Panc1 (cell line): ENCODE results near the gene PARP2. TPM values are rescaled to one million over a fixed set of nuclear protein-coding genes. Genes with fewer than 3 reads are reported as not detected.

Source experiments
- ATAC-seq: fragments of 200-7000 bp; cut with Tn5 transposase; 2 replicates; pipeline ENCODE4 v1.9.1; 2020; ENCODE audit warnings: mild to moderate bottlenecking, moderate library complexity
- BruUV-seq: library from RNA; stranded (reverse); fragments of 400-500 nt; replicated peaks from 2 replicates; lab custom pipeline; 2021; lab: Mats Ljungman, UMichigan
- CTCF ChIA-PET: fragments of 300-600 bp; sonication (Branson Sonifier 250); formaldehyde crosslinking; loops from one replicate; lab custom pipeline; 2022; ENCODE audit warnings: antibody characterized with exemption; lab: Charles Lee
- POLR2A ChIA-PET: fragments of 300-600 bp; sonication (Branson Sonifier 250); formaldehyde crosslinking; loops from one replicate; lab custom pipeline; 2022; ENCODE audit warnings: antibody characterized with exemption; lab: Charles Lee
- DNase-seq: peaks from one replicate; pipeline ENCODE4 v3.0.0-alpha.2; 2010; ENCODE audit warnings: low read depth, low spot score
- H3K27ac ChIP-seq: 2 replicates; pipeline ENCODE4 v1.5.1; 2011; ENCODE audit warnings: mild to moderate bottlenecking, low read length, inconsistent platforms
- H3K27me3 ChIP-seq: fragments of 200-500 bp; sonication (Bioruptor generic); 2 replicates; pipeline ENCODE4 v1.6.0; 2014; ENCODE audit warnings: low read length, inconsistent platforms; ENCODE audit not compliant: control insufficient read depth, insufficient read depth
- H3K36me3 ChIP-seq: fragments of 200-500 bp; sonication (Bioruptor generic); 2 replicates; pipeline ENCODE4 v1.5.1; 2014; ENCODE audit warnings: inconsistent platforms, mild to moderate bottlenecking, low read length, moderate library complexity; ENCODE audit not compliant: control insufficient read depth, insufficient read depth
- H3K4me1 ChIP-seq: 2 replicates; pipeline ENCODE4 v1.5.1; 2011; ENCODE audit warnings: inconsistent platforms, mild to moderate bottlenecking, low read length, moderate library complexity; ENCODE audit not compliant: control insufficient read depth, insufficient read depth
- H3K4me3 ChIP-seq, 2 experiments: 2 replicates each; pipeline ENCODE4 v1.5.1; 2011 to 2012; ENCODE audit warnings: low read depth in 2 of 2, low read length in 2 of 2, mild to moderate bottlenecking in 2 of 2, inconsistent platforms in 1 of 2, moderate library complexity in 1 of 2
- H3K9me3 ChIP-seq: fragments of 200-500 bp; sonication (Bioruptor generic); 2 replicates; pipeline ENCODE4 v1.5.1; 2014; ENCODE audit warnings: low read depth, mild to moderate bottlenecking, inconsistent platforms, low read length, moderate library complexity; ENCODE audit not compliant: control insufficient read depth, insufficient read depth
- POLR2AphosphoS5 ChIP-seq: IDR thresholded peaks from 2 replicates; pipeline ENCODE4 v1.6.1; 2012; ENCODE audit warnings: mild to moderate bottlenecking, low read depth, low read length, moderate library complexity
- REST ChIP-seq, 2 experiments: IDR thresholded peaks; 2 replicates each; pipeline ENCODE4 v1.6.1; 2011 to 2012; ENCODE audit warnings: low read depth in 2 of 2, control low read depth in 1 of 2, low read length in 1 of 2, mild to moderate bottlenecking in 1 of 2, moderate library complexity in 1 of 2; ENCODE audit not compliant: insufficient read depth in 1 of 2
- SIN3A ChIP-seq: IDR thresholded peaks from 2 replicates; pipeline ENCODE4 v1.6.1; 2012; ENCODE audit warnings: low read depth, mild to moderate bottlenecking, low read length, moderate library complexity, borderline replicate concordance; ENCODE audit not compliant: insufficient read depth
- TCF7L2 ChIP-seq: IDR thresholded peaks from 2 replicates; pipeline ENCODE4 v1.6.1; 2011; ENCODE audit warnings: mild to moderate bottlenecking, low read depth, low read length, inconsistent platforms
- in situ Hi-C: cut with HindIII; loops from 2 replicates; pipeline ENCODE4 v1.10.0; 2016; ENCODE audit warnings: low sequenced_read_pairs, low pct_unique_long_range_greater_than_20kb
- intact Hi-C: fragments of 100-400 bp; cut with micrococcal nuclease; formaldehyde crosslinking; loops from one replicate; pipeline ENCODE4 v1.10.0; 2022; ENCODE audit not compliant: unreplicated experiment
- total RNA-seq: library from RNA; stranded (reverse); gene quantifications from one replicate; pipeline ENCODE4 v1.2.1, GENCODE V29; 2021; ENCODE audit not compliant: unreplicated experiment
- TF ChIP-seq, protein P1 (sequence below): fragments of 450-650 bp; IDR thresholded peaks from 2 replicates; pipeline ENCODE4 v1.5.1; 2017; ENCODE audit warnings: mild to moderate bottlenecking

Gene PARP2
- total RNA-seq, 1 experiment from 2014 or later: 26.6 TPM

GRCh38 chr14:20383032-20383431 lies 39.6 kb downstream of the PARP2 start:
- no TSS peak for BruUV-seq
- H3K27ac ChIP-seq: no peak overlapping the region
- in situ Hi-C loops: no loop called here
- peaks cover 4% of the 10 kb centered on the region for H3K36me3 ChIP-seq
- intact Hi-C loops: no loop called here
- ATAC-seq (no peak), DNase-seq (no peak)
- TF ChIP-seq, protein P1, sequence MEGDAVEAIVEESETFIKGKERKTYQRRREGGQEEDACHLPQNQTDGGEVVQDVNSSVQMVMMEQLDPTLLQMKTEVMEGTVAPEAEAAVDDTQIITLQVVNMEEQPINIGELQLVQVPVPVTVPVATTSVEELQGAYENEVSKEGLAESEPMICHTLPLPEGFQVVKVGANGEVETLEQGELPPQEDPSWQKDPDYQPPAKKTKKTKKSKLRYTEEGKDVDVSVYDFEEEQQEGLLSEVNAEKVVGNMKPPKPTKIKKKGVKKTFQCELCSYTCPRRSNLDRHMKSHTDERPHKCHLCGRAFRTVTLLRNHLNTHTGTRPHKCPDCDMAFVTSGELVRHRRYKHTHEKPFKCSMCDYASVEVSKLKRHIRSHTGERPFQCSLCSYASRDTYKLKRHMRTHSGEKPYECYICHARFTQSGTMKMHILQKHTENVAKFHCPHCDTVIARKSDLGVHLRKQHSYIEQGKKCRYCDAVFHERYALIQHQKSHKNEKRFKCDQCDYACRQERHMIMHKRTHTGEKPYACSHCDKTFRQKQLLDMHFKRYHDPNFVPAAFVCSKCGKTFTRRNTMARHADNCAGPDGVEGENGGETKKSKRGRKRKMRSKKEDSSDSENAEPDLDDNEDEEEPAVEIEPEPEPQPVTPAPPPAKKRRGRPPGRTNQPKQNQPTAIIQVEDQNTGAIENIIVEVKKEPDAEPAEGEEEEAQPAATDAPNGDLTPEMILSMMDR: no peak
- TF ChIP-seq SIN3A (no peak), TCF7L2 (no peak), REST (IDR thresholded peaks at IDR 0.05; ENCODE audit: insufficient read depth in 1 of 2, low read depth in 2 of 2, low read length in 1 of 2) (no peak), POLR2AphosphoS5 (no peak)
- no peaks in the 10 kb centered on the region for H3K4me1 ChIP-seq
- CTCF ChIA-PET: no interaction called here
- POLR2A ChIA-PET: no interaction called here
- no peaks in the 10 kb centered on the region for H3K27me3 ChIP-seq
- no peaks in the 10 kb centered on the region for H3K9me3 ChIP-seq
- H3K4me3 ChIP-seq: no peak overlapping the region

DNA sequence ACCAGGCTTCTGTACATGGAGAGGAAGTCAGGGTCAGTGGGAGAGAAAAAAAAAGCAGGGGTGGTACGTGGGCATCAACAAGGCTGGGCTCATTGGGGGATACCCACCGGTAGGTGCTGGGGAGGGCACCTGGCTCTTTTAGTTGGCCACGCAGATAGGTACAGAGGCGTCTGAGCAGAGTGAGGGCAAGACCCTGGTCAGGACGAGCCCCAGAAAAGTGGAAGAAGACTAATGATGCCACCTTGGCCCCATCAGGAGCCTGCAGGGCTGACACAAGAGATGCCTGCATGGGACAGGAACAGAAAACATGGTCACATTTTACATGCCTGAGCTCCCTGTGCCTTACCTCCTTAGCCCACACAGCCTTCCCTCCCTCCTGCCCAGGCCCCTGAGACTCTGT lies 40.2 kb downstream of the PARP2 start:
- DNase-seq (no peak), ATAC-seq (no peak)
- H3K4me1 ChIP-seq: no peaks in the 10 kb centered on the region
- no TSS peak for BruUV-seq
- peaks cover 4% of the 10 kb centered on the region; the same call in 1 of the 2 replicates for H3K36me3 ChIP-seq
- no peak overlapping the region for H3K4me3 ChIP-seq
- H3K27me3 ChIP-seq: no peaks in the 10 kb centered on the region
- H3K9me3 ChIP-seq: no peaks in the 10 kb centered on the region
- intact Hi-C loops: no loop called here
- TF ChIP-seq REST (IDR thresholded peaks at IDR 0.05; ENCODE audit: insufficient read depth in 1 of 2, low read depth in 2 of 2, low read length in 1 of 2) (no peak), SIN3A (no peak), TCF7L2 (no peak), POLR2AphosphoS5 (no peak)
- TF ChIP-seq, protein P1: no peak
- POLR2A ChIA-PET: no interaction called here
- in situ Hi-C loops: no loop called here
- CTCF ChIA-PET: no interaction called here
- H3K27ac ChIP-seq: no peak overlapping the region
